ENCODE measurements around the gene SMAD7. TPM values are rescaled to one million over a fixed set of nuclear protein-coding genes. Genes with fewer than 3 reads are reported as not detected.

Gene SMAD7
- total and polyA plus RNA-seq, 10 of the 15 experiments (the other 5 are each of a cell fraction or from before 2014, with no cell fraction given), result 1.3 to 22.5 (median 8.0) TPM

DNA sequence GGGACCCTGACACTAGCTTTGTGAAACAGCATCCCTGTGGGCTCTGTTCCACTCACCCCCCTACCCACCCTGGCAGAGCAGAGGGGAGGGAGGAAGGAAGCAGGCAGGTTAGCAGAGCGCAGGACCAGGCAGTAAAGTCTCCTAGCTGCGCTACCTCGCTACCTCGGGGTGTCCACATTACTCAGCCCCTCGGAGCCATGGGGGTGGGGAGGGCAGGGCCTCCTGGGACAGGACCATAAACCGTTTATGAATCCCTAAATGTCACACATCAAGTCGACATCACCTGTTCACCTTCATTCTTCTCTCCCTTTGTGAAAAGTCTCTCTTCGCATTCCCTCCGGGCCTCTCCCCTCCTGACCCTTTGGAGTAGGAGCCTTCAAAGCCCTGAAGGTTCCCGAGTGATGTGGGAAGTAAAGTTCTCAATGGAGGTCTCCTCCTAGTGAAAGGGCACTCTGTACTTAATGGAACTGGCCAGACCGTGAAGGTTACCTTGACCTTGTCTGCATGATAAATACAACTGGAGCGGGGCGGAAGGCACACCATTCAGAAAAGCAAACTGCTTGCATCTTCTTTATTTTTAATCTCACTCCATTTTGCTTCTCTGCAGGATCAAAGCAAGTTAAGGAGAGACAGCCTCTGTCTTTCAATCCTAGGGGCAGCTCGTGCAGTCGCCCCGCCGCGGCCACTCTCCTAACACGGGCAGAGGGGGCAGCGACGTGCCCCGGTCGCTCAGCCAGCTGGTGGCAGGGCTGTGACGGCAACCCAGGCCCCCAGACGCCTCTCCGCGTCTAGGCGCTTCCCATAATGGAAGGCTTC, 23.7 kb upstream of the SMAD7 start:
- intact Hi-C loops (cut with micrococcal nuclease; ENCODE audit: unreplicated experiment), result no loop called here
- ChIA-PET CTCF (interaction anchor here (0.7 kb wide), 2 partner anchors 15 to 81 kb away, joined by 3 read pairs; no protein-coding TSS in a partner anchor), POLR2A (interaction anchor here (0.6 to 1.2 kb wide), 3 partner anchors 16 to 107 kb away, joined by 3 read pairs; no protein-coding TSS in a partner anchor), SMC1A (ENCODE audit: uncharacterized antibody, unreplicated experiment) (interaction anchor here (1.0 kb wide), 1 partner anchor 21 kb away, joined by 3 read pairs; no protein-coding TSS in a partner anchor), RAD21 (ENCODE audit: unreplicated experiment) (interaction anchor here (0.7 to 1.0 kb wide), 2 partner anchors 52 to 197 kb away, joined by 3 read pairs; no protein-coding TSS in a partner anchor)
- Histone ChIP-seq H3K27ac (ENCODE audit: control insufficient read depth, insufficient read depth) (no peak overlapping the region), H3K79me2 (ENCODE audit: control insufficient read depth, insufficient read depth, low read length) (no peaks in the 10 kb centered on the region), H3K27me3 (replicated peaks in 1 of 2; ENCODE audit: control insufficient read depth in 2 of 2, insufficient read depth in 2 of 2, low read length in 1 of 2) (peaks cover 0 to 1% of the 10 kb centered on the region in 2 experiments; a peak in 2 of 4 replicates), H3K4me2 (ENCODE audit: control insufficient read depth, insufficient read depth) (no peak overlapping the region), H3K4me1 (ENCODE audit: control insufficient read depth, insufficient read depth, low read length) (0 out of 2 replicates have a peak, but pooled peaks cover 4% of the 10 kb centered on the region), H2AFZ (ENCODE audit: control insufficient read depth, low read depth, low read length) (no peak overlapping the region), H4K20me1 (ENCODE audit: control insufficient read depth, insufficient read depth) (no peaks in the 10 kb centered on the region; the same call in 1 of the 2 replicates), H3K9ac (ENCODE audit: control insufficient read depth, insufficient read depth, low read length) (no peak overlapping the region), H3K36me3 (ENCODE audit: control insufficient read depth in 2 of 2, insufficient read depth in 2 of 2, low read length in 1 of 2) (no peaks in the 10 kb centered on the region), H3K4me3 (no peak overlapping the region), H3K9me3 (replicated peaks; ENCODE audit: control insufficient read depth, insufficient read depth, low read length) (no peaks in the 10 kb centered on the region)
- no TSS peak for BruUV-seq (replicated peaks)
- DNase-seq (ENCODE audit: low read depth, low spot score), result no peak
- no peak for FAIRE-seq
- 68% methylated on average over 28 of the region's 28 CpGs for WGBS (ENCODE audit: insufficient coverage, insufficient replicate concordance, low lambda C conversion rate, missing lambda C conversion rate)
- no peak for ATAC-seq
- in situ Hi-C loops (cut with MboI), result no loop called here
- TF ChIP-seq, protein P1, sequence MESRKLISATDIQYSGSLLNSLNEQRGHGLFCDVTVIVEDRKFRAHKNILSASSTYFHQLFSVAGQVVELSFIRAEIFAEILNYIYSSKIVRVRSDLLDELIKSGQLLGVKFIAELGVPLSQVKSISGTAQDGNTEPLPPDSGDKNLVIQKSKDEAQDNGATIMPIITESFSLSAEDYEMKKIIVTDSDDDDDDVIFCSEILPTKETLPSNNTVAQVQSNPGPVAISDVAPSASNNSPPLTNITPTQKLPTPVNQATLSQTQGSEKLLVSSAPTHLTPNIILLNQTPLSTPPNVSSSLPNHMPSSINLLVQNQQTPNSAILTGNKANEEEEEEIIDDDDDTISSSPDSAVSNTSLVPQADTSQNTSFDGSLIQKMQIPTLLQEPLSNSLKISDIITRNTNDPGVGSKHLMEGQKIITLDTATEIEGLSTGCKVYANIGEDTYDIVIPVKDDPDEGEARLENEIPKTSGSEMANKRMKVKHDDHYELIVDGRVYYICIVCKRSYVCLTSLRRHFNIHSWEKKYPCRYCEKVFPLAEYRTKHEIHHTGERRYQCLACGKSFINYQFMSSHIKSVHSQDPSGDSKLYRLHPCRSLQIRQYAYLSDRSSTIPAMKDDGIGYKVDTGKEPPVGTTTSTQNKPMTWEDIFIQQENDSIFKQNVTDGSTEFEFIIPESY (IDR thresholded peaks at IDR 0.05), result no peak
- TF ChIP-seq NR2F1 (conservative IDR thresholded peaks at IDR 0.05), result no peak
- no peak for TF ChIP-seq ZSCAN29 (IDR thresholded peaks at IDR 0.05)
- TF ChIP-seq, protein P2, sequence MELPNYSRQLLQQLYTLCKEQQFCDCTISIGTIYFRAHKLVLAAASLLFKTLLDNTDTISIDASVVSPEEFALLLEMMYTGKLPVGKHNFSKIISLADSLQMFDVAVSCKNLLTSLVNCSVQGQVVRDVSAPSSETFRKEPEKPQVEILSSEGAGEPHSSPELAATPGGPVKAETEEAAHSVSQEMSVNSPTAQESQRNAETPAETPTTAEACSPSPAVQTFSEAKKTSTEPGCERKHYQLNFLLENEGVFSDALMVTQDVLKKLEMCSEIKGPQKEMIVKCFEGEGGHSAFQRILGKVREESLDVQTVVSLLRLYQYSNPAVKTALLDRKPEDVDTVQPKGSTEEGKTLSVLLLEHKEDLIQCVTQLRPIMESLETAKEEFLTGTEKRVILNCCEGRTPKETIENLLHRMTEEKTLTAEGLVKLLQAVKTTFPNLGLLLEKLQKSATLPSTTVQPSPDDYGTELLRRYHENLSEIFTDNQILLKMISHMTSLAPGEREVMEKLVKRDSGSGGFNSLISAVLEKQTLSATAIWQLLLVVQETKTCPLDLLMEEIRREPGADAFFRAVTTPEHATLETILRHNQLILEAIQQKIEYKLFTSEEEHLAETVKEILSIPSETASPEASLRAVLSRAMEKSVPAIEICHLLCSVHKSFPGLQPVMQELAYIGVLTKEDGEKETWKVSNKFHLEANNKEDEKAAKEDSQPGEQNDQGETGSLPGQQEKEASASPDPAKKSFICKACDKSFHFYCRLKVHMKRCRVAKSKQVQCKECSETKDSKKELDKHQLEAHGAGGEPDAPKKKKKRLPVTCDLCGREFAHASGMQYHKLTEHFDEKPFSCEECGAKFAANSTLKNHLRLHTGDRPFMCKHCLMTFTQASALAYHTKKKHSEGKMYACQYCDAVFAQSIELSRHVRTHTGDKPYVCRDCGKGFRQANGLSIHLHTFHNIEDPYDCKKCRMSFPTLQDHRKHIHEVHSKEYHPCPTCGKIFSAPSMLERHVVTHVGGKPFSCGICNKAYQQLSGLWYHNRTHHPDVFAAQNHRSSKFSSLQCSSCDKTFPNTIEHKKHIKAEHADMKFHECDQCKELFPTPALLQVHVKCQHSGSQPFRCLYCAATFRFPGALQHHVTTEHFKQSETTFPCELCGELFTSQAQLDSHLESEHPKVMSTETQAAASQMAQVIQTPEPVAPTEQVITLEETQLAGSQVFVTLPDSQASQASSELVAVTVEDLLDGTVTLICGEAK (IDR thresholded peaks at IDR 0.05; ENCODE audit: borderline replicate concordance), result no peak
- TF ChIP-seq, protein P3, sequence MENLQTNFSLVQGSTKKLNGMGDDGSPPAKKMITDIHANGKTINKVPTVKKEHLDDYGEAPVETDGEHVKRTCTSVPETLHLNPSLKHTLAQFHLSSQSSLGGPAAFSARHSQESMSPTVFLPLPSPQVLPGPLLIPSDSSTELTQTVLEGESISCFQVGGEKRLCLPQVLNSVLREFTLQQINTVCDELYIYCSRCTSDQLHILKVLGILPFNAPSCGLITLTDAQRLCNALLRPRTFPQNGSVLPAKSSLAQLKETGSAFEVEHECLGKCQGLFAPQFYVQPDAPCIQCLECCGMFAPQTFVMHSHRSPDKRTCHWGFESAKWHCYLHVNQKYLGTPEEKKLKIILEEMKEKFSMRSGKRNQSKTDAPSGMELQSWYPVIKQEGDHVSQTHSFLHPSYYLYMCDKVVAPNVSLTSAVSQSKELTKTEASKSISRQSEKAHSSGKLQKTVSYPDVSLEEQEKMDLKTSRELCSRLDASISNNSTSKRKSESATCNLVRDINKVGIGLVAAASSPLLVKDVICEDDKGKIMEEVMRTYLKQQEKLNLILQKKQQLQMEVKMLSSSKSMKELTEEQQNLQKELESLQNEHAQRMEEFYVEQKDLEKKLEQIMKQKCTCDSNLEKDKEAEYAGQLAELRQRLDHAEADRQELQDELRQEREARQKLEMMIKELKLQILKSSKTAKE (IDR thresholded peaks at IDR 0.05; ENCODE audit: low read depth, poor library complexity, severe bottlenecking), result no peak
- TF ChIP-seq CHD4 (IDR thresholded peaks at IDR 0.05), result no peak
- TF ChIP-seq SUZ12 (IDR thresholded peaks at IDR 0.05; ENCODE audit: unreplicated experiment), result no peak
- TF ChIP-seq, protein P4, sequence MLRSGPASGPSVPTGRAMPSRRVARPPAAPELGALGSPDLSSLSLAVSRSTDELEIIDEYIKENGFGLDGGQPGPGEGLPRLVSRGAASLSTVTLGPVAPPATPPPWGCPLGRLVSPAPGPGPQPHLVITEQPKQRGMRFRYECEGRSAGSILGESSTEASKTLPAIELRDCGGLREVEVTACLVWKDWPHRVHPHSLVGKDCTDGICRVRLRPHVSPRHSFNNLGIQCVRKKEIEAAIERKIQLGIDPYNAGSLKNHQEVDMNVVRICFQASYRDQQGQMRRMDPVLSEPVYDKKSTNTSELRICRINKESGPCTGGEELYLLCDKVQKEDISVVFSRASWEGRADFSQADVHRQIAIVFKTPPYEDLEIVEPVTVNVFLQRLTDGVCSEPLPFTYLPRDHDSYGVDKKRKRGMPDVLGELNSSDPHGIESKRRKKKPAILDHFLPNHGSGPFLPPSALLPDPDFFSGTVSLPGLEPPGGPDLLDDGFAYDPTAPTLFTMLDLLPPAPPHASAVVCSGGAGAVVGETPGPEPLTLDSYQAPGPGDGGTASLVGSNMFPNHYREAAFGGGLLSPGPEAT (IDR thresholded peaks at IDR 0.05; ENCODE audit: low read depth), result no peak
- no peak for TF ChIP-seq RFX5 (IDR thresholded peaks at IDR 0.05; ENCODE audit: low read depth, low read length)
- TF ChIP-seq SREBF2 (IDR thresholded peaks at IDR 0.05; ENCODE audit: low read length), result no peak
- TF ChIP-seq, protein P5, sequence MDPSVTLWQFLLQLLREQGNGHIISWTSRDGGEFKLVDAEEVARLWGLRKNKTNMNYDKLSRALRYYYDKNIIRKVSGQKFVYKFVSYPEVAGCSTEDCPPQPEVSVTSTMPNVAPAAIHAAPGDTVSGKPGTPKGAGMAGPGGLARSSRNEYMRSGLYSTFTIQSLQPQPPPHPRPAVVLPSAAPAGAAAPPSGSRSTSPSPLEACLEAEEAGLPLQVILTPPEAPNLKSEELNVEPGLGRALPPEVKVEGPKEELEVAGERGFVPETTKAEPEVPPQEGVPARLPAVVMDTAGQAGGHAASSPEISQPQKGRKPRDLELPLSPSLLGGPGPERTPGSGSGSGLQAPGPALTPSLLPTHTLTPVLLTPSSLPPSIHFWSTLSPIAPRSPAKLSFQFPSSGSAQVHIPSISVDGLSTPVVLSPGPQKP (IDR thresholded peaks at IDR 0.05; ENCODE audit: low read depth, low read length), result no peak
